IMR-90 (cell line): ENCODE measurements around the gene GRIPAP1. TPM values are rescaled to one million over a fixed set of nuclear protein-coding genes. Genes with fewer than 3 reads are reported as not detected.

Source experiments
- ATAC-seq: fragments of 200-7000 bp; cut with Tn5 transposase; 2 replicates; pipeline ENCODE4 v1.9.1; 2020; ENCODE audit warnings: low read depth, mild to moderate bottlenecking, moderate library complexity
- BruUV-seq: library from RNA; stranded (reverse); fragments of 400-500 nt; replicated peaks from 2 replicates; lab custom pipeline; 2021; lab: Mats Ljungman, UMichigan
- CTCF ChIA-PET: fragments of 300-600 bp; formaldehyde crosslinking; extraction: SDS; loops from one replicate; lab custom pipeline; 2021; ENCODE audit warnings: antibody characterized with exemption; lab: Yijun Ruan, JAX
- POLR2A ChIA-PET: fragments of 300-600 bp; sonication (Branson Sonifier 250); formaldehyde crosslinking; loops from one replicate; lab custom pipeline; 2022; ENCODE audit warnings: antibody characterized with exemption; ENCODE audit not compliant: unreplicated experiment; lab: Charles Lee
- DNase-seq: peaks from one replicate; pipeline ENCODE4 v3.0.0; 2013
- H2AFZ ChIP-seq: replicated peaks from 2 replicates; pipeline ENCODE3; 2013; ENCODE audit warnings: low read length, mild to moderate bottlenecking; ENCODE audit not compliant: poor library complexity
- H2AK5ac ChIP-seq: 2 replicates; pipeline ENCODE4 v1.6.1; 2013; ENCODE audit warnings: low read depth, low read length, inconsistent platforms
- H2AK9ac ChIP-seq: replicated peaks from 2 replicates; pipeline ENCODE3; 2013; ENCODE audit warnings: mild to moderate bottlenecking, low read depth, low read length, moderate library complexity; ENCODE audit not compliant: poor library complexity
- H2BK120ac ChIP-seq: 2 replicates; pipeline ENCODE4 v1.6.1; 2013; ENCODE audit warnings: low read depth, low read length, inconsistent platforms
- H2BK15ac ChIP-seq: 3 replicates; pipeline ENCODE4 v1.6.1; 2013; ENCODE audit warnings: low read depth, low read length, inconsistent platforms
- H2BK20ac ChIP-seq: 2 replicates; pipeline ENCODE4 v1.6.1; 2013; ENCODE audit warnings: low read depth, mild to moderate bottlenecking, inconsistent platforms, low read length, moderate library complexity
- H2BK5ac ChIP-seq: 2 replicates; pipeline ENCODE4 v1.6.1; 2013; ENCODE audit warnings: mild to moderate bottlenecking, low read depth, low read length, inconsistent platforms; ENCODE audit not compliant: poor library complexity, severe bottlenecking
- H3K14ac ChIP-seq: replicated peaks from 2 replicates; pipeline ENCODE4 v1.6.1; 2013; ENCODE audit warnings: low read depth, low read length, inconsistent platforms
- H3K18ac ChIP-seq: 2 replicates; pipeline ENCODE4 v1.6.1; 2013; ENCODE audit warnings: low read depth, low read length, control low read depth
- H3K23ac ChIP-seq: 2 replicates; pipeline ENCODE4 v1.6.1; 2013; ENCODE audit warnings: low read depth, low read length, inconsistent platforms
- H3K27ac ChIP-seq: 2 replicates; pipeline ENCODE4 v1.5.1; 2013; ENCODE audit warnings: mild to moderate bottlenecking, control low read depth, low read length; ENCODE audit not compliant: insufficient read depth
- H3K27me3 ChIP-seq: 2 replicates; pipeline ENCODE4 v1.6.1; 2013; ENCODE audit warnings: low read length; ENCODE audit not compliant: control insufficient read depth, insufficient read depth
- H3K36me3 ChIP-seq: 2 replicates; pipeline ENCODE4 v1.6.1; 2013; ENCODE audit warnings: low read length, mixed read lengths; ENCODE audit not compliant: control insufficient read depth, insufficient read depth
- H3K4ac ChIP-seq: 2 replicates; pipeline ENCODE4 v1.6.1; 2013; ENCODE audit warnings: low read depth, low read length, inconsistent platforms
- H3K4me1 ChIP-seq: 2 replicates; pipeline ENCODE4 v1.6.1; 2013; ENCODE audit warnings: low read length, mixed read lengths; ENCODE audit not compliant: control insufficient read depth, insufficient read depth
- H3K4me2 ChIP-seq: 2 replicates; pipeline ENCODE4 v1.6.1; 2013; ENCODE audit warnings: low read depth, mild to moderate bottlenecking, control low read depth, low read length, moderate library complexity
- H3K4me3 ChIP-seq: 2 replicates; pipeline ENCODE4 v1.5.1; 2013; ENCODE audit warnings: low read depth, mild to moderate bottlenecking, control low read depth, low read length, moderate library complexity; ENCODE audit not compliant: insufficient read depth
- H3K56ac ChIP-seq: 2 replicates; pipeline ENCODE4 v1.6.1; 2013; ENCODE audit warnings: low read length, inconsistent platforms; ENCODE audit not compliant: insufficient read depth; ENCODE audit errors: extremely low read depth
- H3K79me1 ChIP-seq, 2 experiments: 2 replicates each; pipeline ENCODE4 v1.6.1; 2013; ENCODE audit warnings: low read length in 2 of 2, inconsistent platforms in 1 of 2, low read depth in 1 of 2
- H3K9ac ChIP-seq: 2 replicates; pipeline ENCODE4 v1.6.1; 2013; ENCODE audit warnings: low read depth, low read length, control low read depth
- H3K9me1 ChIP-seq: 2 replicates; pipeline ENCODE4 v1.6.1; 2013; ENCODE audit warnings: low read length, inconsistent platforms; ENCODE audit not compliant: insufficient read depth
- H3K9me3 ChIP-seq: 2 replicates; pipeline ENCODE4 v1.6.1; 2013; ENCODE audit warnings: low read length; ENCODE audit not compliant: control insufficient read depth, insufficient read depth
- H4K20me1 ChIP-seq: 2 replicates; pipeline ENCODE4 v1.6.1; 2013; ENCODE audit warnings: low read length, inconsistent platforms; ENCODE audit not compliant: insufficient read depth
- H4K5ac ChIP-seq: 2 replicates; pipeline ENCODE4 v1.6.1; 2013; ENCODE audit warnings: mild to moderate bottlenecking, low read depth, low read length, control low read depth
- H4K8ac ChIP-seq, 2 experiments: 2 replicates each; pipeline ENCODE4 v1.6.1; 2013; ENCODE audit warnings: low read depth in 2 of 2, low read length in 2 of 2, control low read depth in 1 of 2, inconsistent platforms in 1 of 2
- H4K91ac ChIP-seq: 2 replicates; pipeline ENCODE4 v1.6.1; 2013; ENCODE audit warnings: low read depth, low read length, inconsistent platforms; ENCODE audit not compliant: insufficient read depth
- MAZ ChIP-seq: IDR thresholded peaks from 2 replicates; pipeline ENCODE4 v1.6.1; 2012; ENCODE audit warnings: low read depth, mild to moderate bottlenecking, low read length, improper control_type of control experiment, moderate library complexity, borderline replicate concordance
- POLR2A ChIP-seq: IDR thresholded peaks from 2 replicates; pipeline ENCODE4 v1.6.1; 2012; ENCODE audit warnings: mild to moderate bottlenecking, low read depth, low read length
- RAD21 ChIP-seq: IDR thresholded peaks from 2 replicates; pipeline ENCODE4 v1.6.1; 2012; ENCODE audit warnings: low read length, improper control_type of control experiment
- RCOR1 ChIP-seq: IDR thresholded peaks from 2 replicates; pipeline ENCODE4 v1.6.1; 2012; ENCODE audit warnings: mild to moderate bottlenecking, low read length, improper control_type of control experiment; ENCODE audit not compliant: insufficient replicate concordance
- SMC3 ChIP-seq: fragments of 150-350 bp; IDR thresholded peaks from 2 replicates; pipeline ENCODE4 v1.6.1; 2016; ENCODE audit warnings: low read depth, mild to moderate bottlenecking, antibody characterized with exemption, low read length, moderate library complexity
- WGBS, 2 experiments: methylation state at CpG; one replicate each; pipeline versions ENCODE4 v1.1.5 to v1.1.7; 2013; ENCODE audit warnings: missing lambda C conversion rate in 2 of 2; ENCODE audit not compliant: insufficient read length in 1 of 2; ENCODE audit errors: extremely low coverage in 2 of 2; 5-methylcytosine and 5-hydroxymethylcytosine counted together
- dilution Hi-C: fragments of 300-500 bp; cut with HindIII; formaldehyde crosslinking; loops from one replicate; pipeline ENCODE4 v1.14.3; 2018; ENCODE audit warnings: low sequenced_read_pairs; ENCODE audit not compliant: unreplicated experiment
- in situ Hi-C: fragments of 300-500 bp; cut with MboI; formaldehyde crosslinking; loops from 3 replicates; pipeline ENCODE4 v1.14.3; 2019; ENCODE audit warnings: low sequenced_read_pairs, inconsistent platforms, mixed read lengths
- intact Hi-C: fragments of 100-400 bp; cut with micrococcal nuclease; formaldehyde crosslinking; loops from 2 replicates; pipeline ENCODE4 v1.10.0; 2022
- polyA plus RNA-seq, 3 experiments: library from polyadenylated mRNA; depleted of rRNA; stranded (reverse); fragments of >200 nt; gene quantifications; 2 replicates each; pipeline ENCODE4 v1.2.3, GENCODE V29; 2012; ENCODE audit warnings: low replicate concordance in 1 of 3
- total RNA-seq: library from RNA; depleted of rRNA; stranded (reverse); fragments of >200 nt; gene quantifications from 2 replicates; pipeline ENCODE4 v1.2.3, GENCODE V29; 2012
- TF ChIP-seq, protein P1 (sequence below): conservative IDR thresholded peaks from 2 replicates; pipeline ENCODE4 v1.5.1; 2012; ENCODE audit warnings: mild to moderate bottlenecking, low read depth, low read length, improper control_type of control experiment

GRIPAP1 gene
- total and polyA plus RNA-seq, 2 of the 4 experiments (the other 2 are of a cell fraction), result 17.9 to 25.0 TPM

DNA sequence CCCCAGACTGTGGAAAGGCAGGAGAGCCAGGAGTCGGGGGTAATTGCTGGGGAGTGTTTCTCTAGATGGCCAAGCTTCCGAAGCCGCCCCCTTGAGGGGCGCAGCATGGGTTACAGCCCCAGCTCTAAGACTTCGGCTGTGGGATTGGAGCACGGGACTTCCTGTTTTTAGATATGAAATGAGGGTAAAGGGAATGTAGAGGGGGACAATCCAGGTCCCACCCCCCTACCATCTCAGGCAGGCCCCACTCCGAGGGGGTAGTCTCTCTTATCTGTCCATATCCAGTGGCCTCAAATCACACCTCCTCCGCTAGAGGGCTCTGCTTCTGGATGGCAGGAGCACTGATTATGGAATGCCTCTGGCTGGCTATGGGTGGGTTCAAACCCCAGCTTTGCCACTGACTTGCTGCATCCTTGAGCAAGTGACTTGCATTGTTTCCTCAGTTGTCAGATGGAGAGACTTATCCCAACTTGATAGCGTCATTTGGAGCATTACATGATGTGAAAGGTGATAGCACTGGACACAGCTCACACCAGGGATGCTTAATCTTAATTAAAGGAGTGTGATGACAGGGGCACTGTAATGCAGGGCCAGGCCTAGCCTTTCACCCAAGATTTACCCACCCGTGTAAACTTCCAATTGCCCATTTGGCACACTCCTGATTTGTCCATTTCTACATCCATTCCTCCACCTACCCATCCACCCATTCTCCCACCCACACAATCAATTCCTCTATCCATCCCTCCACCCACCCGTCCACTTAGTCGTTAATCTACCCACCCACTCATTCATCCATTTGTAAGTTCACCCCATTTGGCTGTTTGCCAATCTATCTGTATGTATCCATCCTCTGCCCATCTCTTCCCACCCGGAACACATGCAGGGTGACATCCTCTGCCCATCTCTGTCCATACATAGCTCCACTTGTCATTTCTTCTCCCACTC, 29.6 kb downstream of the GRIPAP1 start:
- Histone ChIP-seq H2BK20ac (no peak overlapping the region), H3K4me3 (peak overlapping the region; percentile 50), H3K4me2 (peak overlapping the region; percentile 86), H4K8ac (peak overlapping the region in 1 of 2 experiments; percentile 1; a peak in 1 of 4 replicates), H2AK9ac (no peak overlapping the region), H3K56ac (no peak overlapping the region), H3K18ac (peak overlapping the region; percentile 27; the same call in 1 of the 2 replicates), H3K36me3 (peaks cover 9% of the 10 kb centered on the region), H3K9me3 (0 out of 2 replicates have a peak, but pooled peaks cover 2% of the 10 kb centered on the region), H4K20me1 (no peaks in the 10 kb centered on the region), H3K79me1 (no peaks in the 10 kb centered on the region), H4K91ac (no peak overlapping the region), H3K14ac (no peak overlapping the region), H4K5ac (peak overlapping the region; percentile 46), H2BK5ac (no peak overlapping the region), H3K27ac (0 out of 2 replicates have a peak overlapping the region, but pooled peaks have one; percentile 5), H3K4ac (no peak overlapping the region), H3K23ac (no peak overlapping the region), H3K4me1 (peaks cover 4% of the 10 kb centered on the region; the same call in 1 of the 2 replicates), H2AFZ (peak overlapping the region; percentile 3), H2BK15ac (no peak overlapping the region), H2BK120ac (no peak overlapping the region), H3K27me3 (no peaks in the 10 kb centered on the region), H2AK5ac (peak overlapping the region; percentile 45; the same call in 1 of the 2 replicates), H3K9me1 (no peaks in the 10 kb centered on the region), H3K9ac (peak overlapping the region; percentile 66)
- TF ChIP-seq RAD21 (0 out of 2 replicates have a peak, but pooled peaks have one; percentile 21), RCOR1 (no peak), MAZ (no peak), POLR2A (no peak), SMC3 (peak; percentile 7; the same call in 1 of the 2 replicates)
- TF ChIP-seq, protein P1, sequence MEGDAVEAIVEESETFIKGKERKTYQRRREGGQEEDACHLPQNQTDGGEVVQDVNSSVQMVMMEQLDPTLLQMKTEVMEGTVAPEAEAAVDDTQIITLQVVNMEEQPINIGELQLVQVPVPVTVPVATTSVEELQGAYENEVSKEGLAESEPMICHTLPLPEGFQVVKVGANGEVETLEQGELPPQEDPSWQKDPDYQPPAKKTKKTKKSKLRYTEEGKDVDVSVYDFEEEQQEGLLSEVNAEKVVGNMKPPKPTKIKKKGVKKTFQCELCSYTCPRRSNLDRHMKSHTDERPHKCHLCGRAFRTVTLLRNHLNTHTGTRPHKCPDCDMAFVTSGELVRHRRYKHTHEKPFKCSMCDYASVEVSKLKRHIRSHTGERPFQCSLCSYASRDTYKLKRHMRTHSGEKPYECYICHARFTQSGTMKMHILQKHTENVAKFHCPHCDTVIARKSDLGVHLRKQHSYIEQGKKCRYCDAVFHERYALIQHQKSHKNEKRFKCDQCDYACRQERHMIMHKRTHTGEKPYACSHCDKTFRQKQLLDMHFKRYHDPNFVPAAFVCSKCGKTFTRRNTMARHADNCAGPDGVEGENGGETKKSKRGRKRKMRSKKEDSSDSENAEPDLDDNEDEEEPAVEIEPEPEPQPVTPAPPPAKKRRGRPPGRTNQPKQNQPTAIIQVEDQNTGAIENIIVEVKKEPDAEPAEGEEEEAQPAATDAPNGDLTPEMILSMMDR, result peak; percentile 48
- peak; percentile 41 for DNase-seq
- in situ Hi-C loops (loop anchor here (25.0 kb wide), 1 partner anchor 90 kb away; the partner anchor contains the start of genes CCDC120 and PRAF2), dilution Hi-C loops (no loop called here), intact Hi-C loops (loop anchor here (1.0 kb wide), 1 partner anchor 71 kb away; the partner anchor contains the start of gene TFE3)
- CTCF ChIA-PET, result interaction anchor here (0.6 to 1.3 kb wide), 3 partner anchors 11 to 116 kb away, joined by 3 to 4 read pairs (median 4); no protein-coding TSS in a partner anchor
- BruUV-seq, result no TSS peak
- POLR2A ChIA-PET, result no interaction called here
- peak; percentile 65 for ATAC-seq
- WGBS, 2 experiments, result 45 to 100% methylated on average over 2 to 4 of the region's 13 CpGs
